Stimulated activated CD8-positive, alpha-beta memory T cell treated with anti-CD3 and anti-CD28 coated beads, Interleukin-12 subunit alpha, Interleukin-12 subunit beta, amount 100 ng/mL, for 4 hours (primary cell): ENCODE measurements around the gene ACTN1.
"Not testable (repeated sequence)": the region's sequence is repeated elsewhere in the genome, so short reads cannot be mapped to it uniquely, and the experiment has no call there.

Experiments used
- DNase-seq: peaks from one replicate; pipeline ENCODE4 v3.0.0-alpha.2; 2020; ENCODE audit warnings: low read depth

The ACTN1 gene

GRCh38 chr14:68862954-68863594, 116.0 kb downstream of the ACTN1 start:
- DNase-seq = peak; percentile 28

- DNase-seq = no peak
Observed at GRCh38 chr14:68860771-68861170, 118.3 kb downstream of the ACTN1 start.

GRCh38 chr14:68857516-68858070, 121.5 kb downstream of the ACTN1 start:
- no peak for DNase-seq

- DNase-seq = no peak
Observed at GRCh38 chr14:68856572-68856971, 122.5 kb downstream of the ACTN1 start.

GRCh38 chr14:68854421-68854820, 124.7 kb downstream of the ACTN1 start:
- no peak for DNase-seq

- no peak for DNase-seq
Observed at GRCh38 chr14:68853749-68854148, 125.4 kb downstream of the ACTN1 start.

GRCh38 chr14:68852493-68852892, 126.6 kb downstream of the ACTN1 start:
- DNase-seq = not testable (repeated sequence)

GRCh38 chr14:68851078-68851477, 128.0 kb downstream of the ACTN1 start:
- DNase-seq = no peak

- no peak for DNase-seq
Observed at GRCh38 chr14:68849416-68849815, 129.7 kb downstream of the ACTN1 start.

- DNase-seq = no peak
Observed at GRCh38 chr14:68848253-68848652, 130.8 kb downstream of the ACTN1 start.

- not testable (repeated sequence) for DNase-seq
Observed at GRCh38 chr14:68847640-68848039, 131.5 kb downstream of the ACTN1 start.

GRCh38 chr14:68846466-68846865, 132.6 kb downstream of the ACTN1 start:
- DNase-seq = no peak

GRCh38 chr14:68844210-68844545, 134.9 kb downstream of the ACTN1 start:
- no peak for DNase-seq

GRCh38 chr14:68843471-68844209, 135.5 kb downstream of the ACTN1 start:
- peak; percentile 53 for DNase-seq

GRCh38 chr14:68842298-68842697, 136.8 kb downstream of the ACTN1 start:
- no peak for DNase-seq

- DNase-seq = no peak
Observed at GRCh38 chr14:68841016-68841809, 137.9 kb downstream of the ACTN1 start.

GRCh38 chr14:68840454-68840853, 138.6 kb downstream of the ACTN1 start:
- no peak for DNase-seq

GRCh38 chr14:68836082-68836481, 143.0 kb downstream of the ACTN1 start:
- DNase-seq = no peak

GRCh38 chr14:68834816-68835215, 144.3 kb downstream of the ACTN1 start:
- no peak for DNase-seq

GRCh38 chr14:68828698-68829097, 150.4 kb downstream of the ACTN1 start:
- no peak for DNase-seq

- no peak for DNase-seq
Observed at GRCh38 chr14:68825729-68826128, 153.4 kb downstream of the ACTN1 start.

- DNase-seq = no peak
Observed at GRCh38 chr14:68824517-68825347, 154.4 kb downstream of the ACTN1 start.
